ENCODE data around the gene NBEAL2.

DNA sequence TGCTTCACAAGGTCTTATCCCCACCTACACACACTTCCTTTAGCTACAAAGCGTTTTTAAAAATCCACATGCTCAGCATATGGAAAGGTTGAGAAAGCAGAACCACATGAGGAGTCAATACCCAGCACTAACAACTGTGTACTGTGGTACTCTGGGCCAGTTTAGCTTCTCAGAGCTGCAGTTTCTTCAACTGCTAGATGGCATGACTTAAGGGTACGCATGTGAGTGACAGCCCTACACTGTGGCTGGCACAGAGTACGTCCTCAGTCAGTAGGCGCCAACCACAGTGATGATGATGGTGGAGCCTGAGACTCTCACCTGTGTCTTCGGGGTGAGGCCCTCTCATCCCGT lies 20.3 kb upstream of the NBEAL2 start:
- no peak for TF ChIP-seq SRF (IDR thresholded peaks at IDR 0.05; ENCODE audit: low read depth, low read length)
- TF ChIP-seq, protein P1, sequence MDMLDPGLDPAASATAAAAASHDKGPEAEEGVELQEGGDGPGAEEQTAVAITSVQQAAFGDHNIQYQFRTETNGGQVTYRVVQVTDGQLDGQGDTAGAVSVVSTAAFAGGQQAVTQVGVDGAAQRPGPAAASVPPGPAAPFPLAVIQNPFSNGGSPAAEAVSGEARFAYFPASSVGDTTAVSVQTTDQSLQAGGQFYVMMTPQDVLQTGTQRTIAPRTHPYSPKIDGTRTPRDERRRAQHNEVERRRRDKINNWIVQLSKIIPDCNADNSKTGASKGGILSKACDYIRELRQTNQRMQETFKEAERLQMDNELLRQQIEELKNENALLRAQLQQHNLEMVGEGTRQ (IDR thresholded peaks at IDR 0.05; ENCODE audit: low read length), result no peak
- TF ChIP-seq POLR2AphosphoS5 (IDR thresholded peaks at IDR 0.05; ENCODE audit: low read depth, low read length), result no peak
- TF ChIP-seq, protein P2, sequence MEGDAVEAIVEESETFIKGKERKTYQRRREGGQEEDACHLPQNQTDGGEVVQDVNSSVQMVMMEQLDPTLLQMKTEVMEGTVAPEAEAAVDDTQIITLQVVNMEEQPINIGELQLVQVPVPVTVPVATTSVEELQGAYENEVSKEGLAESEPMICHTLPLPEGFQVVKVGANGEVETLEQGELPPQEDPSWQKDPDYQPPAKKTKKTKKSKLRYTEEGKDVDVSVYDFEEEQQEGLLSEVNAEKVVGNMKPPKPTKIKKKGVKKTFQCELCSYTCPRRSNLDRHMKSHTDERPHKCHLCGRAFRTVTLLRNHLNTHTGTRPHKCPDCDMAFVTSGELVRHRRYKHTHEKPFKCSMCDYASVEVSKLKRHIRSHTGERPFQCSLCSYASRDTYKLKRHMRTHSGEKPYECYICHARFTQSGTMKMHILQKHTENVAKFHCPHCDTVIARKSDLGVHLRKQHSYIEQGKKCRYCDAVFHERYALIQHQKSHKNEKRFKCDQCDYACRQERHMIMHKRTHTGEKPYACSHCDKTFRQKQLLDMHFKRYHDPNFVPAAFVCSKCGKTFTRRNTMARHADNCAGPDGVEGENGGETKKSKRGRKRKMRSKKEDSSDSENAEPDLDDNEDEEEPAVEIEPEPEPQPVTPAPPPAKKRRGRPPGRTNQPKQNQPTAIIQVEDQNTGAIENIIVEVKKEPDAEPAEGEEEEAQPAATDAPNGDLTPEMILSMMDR (IDR thresholded peaks at IDR 0.05; ENCODE audit: control extremely low read depth in 1 of 3, insufficient read depth in 1 of 3, low read depth in 1 of 3, low read length in 3 of 3), result no peak
- TF ChIP-seq EZH2 (IDR thresholded peaks at IDR 0.05; ENCODE audit: low read depth, low read length, severe bottlenecking), result no peak
- TF ChIP-seq CHD1 (IDR thresholded peaks at IDR 0.05; ENCODE audit: low read depth, low read length), result no peak
- no peak for TF ChIP-seq CHD2 (IDR thresholded peaks at IDR 0.05; ENCODE audit: low read length)
- TF ChIP-seq KDM4A (IDR thresholded peaks at IDR 0.05; ENCODE audit: low read depth, low read length, severe bottlenecking), result no peak
- no peak for TF ChIP-seq EP300 (IDR thresholded peaks at IDR 0.05; ENCODE audit: borderline replicate concordance in 1 of 2, low read depth in 2 of 2, low read length in 2 of 2)
- TF ChIP-seq POLR2A (IDR thresholded peaks at IDR 0.05; ENCODE audit: control extremely low read depth in 1 of 2, low read depth in 2 of 2, low read length in 2 of 2), result no peak
- TF ChIP-seq TAF1 (IDR thresholded peaks at IDR 0.05; ENCODE audit: low read depth, low read length), result no peak
